ENCODE measurements around the gene LNX1.

LNX1 gene

DNA sequence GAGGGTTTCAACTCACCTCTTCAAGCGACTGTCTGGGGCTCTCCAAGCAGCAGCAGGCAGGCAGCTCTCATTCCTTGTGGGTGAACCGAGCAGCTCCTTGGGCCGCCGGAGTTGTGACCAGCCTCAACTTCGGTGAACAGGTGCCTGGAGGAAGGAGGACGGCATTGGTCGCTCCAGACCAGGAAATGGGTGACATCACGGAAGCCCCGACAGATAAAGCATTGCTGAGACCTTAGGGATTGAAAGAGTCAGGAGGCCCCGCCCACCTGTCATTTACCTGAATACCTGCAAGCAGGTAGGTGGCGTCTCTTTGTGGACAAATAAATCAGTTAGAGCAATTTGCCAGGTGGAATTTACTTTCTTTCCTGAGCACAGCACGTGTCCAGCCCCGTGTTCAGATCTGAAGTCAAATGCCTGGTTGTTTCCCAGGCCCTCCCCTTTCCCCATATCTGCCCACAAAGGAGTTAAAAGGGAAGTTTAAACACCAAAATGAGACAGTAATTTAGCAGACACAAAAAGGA, at the start of gene LNX1:
LNX1 (minus strand) TSS at position 115 of the 521 bp plus-strand sequence. CDS start 17,484 bp downstream, outside the sequence.
- no peak for DNase-seq

DNA sequence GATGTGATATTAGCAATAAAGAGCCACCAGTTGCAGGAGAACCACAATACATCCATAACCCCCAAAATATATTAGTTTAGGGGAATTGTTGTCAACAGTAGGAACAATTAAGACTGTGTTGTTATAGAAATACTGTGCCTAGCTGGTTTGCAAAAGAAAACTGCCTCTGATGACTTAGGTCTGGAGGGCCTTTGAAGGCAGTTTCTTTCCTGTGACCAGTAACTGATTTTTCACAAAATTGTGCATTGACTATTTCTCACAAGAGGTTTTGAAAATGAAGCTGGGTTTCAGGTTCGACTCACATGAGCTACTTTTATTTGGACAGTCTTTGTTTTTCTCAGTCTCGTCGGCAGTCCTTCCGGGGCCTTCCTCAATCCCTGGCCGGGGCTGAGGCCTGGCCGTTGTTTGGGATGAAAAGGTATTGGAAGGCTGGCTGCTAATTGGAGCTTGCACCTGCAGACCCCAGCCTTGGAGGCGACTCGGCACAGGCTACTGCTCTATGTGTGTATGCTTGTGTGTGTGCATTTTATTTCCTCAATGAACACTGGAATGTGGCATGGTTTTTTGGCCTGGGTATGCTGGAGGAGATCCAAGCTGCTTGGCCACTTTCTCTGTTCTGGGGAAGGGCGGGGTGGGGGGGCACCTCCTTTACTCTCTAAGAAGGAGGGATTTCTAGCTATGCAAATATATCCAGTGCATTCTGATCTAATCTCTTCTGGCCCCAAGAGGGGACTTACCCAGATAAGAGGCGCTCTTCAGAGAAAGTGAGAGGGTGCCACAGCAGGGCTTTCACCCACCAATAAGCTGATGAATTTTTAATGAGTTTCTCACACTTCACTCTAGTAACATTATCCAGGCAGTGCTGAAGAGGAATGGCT, 49.5 kb upstream of the LNX1 start:
- DNase-seq: no peak

DNA sequence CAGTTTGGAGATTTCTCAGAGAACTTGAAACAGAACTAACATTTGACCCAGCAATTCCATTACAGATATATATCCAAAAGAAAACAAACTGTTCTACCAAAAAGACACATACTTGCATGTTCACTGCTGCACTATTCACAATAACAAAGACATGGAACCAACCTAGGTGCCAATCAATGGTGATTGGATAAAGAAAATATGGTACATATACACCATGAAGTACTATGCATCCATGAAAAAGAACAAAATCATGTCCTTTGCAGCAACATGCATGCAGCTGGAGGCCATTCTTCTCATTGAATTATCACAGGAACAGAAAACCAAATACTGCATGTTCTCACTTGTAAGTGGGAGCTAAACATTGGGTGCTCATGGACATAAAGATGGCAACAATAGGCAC, 47.6 kb upstream of the LNX1 start:
- DNase-seq: no peak

DNA sequence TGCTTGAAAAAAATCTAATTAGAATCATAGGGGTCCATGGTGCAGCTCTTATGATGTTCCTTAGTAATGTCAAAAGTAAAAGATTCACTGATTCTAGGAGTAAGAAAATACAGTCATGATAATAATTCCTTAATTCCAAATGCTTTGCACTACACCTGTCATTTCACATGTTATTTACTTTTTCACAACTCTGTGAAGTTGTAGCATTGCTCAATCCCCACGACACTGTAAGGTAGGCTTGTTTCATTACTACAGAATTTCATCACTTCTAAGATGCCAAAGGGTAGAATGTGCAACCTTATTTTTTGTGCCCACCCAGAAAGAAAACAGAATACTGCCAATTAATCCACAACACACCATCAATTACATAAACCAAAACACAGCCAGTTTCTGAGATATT, 46.1 kb upstream of the LNX1 start:
- no peak for DNase-seq

DNA sequence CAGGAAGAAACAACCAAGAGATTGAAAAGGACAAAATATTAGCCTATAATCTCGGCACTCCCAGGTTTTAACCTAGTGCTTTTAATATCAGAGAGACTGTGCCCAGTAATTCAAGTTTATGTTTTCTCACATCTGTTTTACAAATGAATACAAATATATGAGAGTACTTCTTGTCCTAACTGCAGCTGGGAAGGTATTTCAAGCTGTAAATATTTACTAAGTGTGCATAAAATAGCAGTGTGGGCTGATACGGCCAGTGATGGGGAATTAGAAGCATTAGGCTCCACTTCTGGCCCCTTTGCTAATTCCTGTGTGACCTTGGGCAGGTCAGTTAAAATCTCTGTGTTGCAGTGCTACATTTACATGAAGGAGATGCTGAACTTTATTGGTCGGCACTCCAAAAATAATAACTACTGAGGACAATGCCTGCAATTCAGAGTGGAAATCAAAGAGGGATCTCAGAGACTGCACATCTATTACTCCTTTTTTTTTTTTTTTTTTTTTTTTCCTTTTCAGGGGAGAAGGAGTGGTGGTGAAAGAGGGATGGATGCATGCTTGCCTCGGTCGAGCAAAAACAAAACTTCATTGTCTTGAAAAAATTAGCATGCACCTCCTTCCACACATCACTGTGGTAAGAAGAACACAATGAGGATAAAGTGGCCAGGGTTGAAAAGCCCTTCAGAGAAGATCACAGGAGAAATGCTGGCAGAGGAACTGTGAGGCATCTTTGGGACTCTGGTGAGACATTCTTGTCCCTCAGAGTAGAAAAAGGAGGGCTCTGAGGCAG, 44.6 kb upstream of the LNX1 start:
- no peak for DNase-seq

DNA sequence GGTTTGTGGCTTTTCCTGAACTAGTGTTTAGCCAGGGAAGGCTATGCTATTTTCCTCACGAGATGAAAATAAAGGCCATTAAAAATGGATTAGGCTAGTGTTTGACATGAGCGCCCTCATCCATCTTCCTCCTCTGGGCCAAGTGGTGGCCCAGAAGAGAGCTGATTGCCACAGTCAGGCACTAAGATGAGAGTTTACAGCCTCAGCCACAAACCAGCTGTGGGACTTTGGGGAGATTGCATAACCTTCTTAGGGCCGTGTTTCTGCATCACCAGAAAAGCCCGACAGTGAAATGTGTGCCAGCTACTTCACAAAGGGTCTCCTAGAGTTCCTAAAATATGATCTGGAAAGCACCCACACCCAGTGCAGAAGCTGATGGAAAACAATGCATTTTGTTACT, 42.3 kb upstream of the LNX1 start:
- no peak for DNase-seq

DNA sequence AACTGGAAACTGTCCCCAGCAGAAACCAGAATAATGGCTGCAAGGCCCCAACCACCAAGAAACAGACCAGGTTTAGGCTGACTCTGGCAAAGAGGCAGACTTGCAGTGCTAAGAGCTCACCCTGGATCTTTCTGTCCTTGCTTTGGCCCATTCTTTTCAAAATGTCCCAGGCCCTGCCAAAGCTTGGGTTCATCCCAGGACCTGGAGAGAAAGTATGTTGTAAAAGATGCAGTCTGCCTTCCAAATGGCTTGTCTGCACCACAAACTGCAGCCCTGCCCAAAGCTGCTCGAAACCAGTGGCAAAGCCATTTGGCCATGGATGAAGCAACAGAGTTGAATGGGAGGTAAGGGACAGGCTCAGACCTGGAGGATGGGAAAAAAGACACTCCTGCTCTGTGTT, 38.0 kb upstream of the LNX1 start:
- DNase-seq: no peak

DNA sequence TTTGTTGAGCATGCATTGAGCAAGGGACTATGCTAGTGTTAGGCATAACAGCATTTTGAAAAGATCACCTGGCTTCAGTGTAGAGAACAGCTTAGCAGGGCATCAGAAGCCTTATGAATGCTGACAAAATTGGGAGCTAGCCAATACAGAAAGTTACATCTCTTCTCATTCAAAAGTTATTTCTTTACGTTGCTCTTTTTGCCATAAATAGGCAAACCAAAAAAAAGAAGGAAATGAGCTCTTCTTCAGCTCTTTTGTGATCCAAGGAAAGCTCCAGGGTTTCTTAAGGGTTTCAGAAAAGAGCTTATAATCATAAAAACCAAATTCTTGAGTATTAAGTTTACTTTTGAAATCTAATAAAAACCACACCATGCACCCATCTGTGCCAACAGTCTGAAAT, 35.2 kb upstream of the LNX1 start:
- no peak for DNase-seq

DNA sequence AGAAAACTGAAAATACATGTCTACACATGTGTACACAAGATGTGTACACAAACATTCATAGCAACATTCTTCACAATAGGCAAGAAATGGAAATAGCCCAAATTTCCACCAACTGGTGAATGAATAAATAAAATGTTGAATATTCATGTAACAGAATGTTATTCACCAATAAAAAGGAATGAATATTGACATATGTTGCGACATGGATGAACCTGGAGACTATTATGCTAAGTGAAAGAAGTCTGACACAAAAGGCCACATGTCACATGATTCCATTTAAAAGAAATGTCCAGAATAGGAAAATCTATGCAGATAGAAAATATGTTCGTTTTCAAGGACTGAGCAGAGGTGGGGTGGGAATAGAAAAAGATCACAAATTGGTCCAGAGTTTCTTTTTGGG, 34.6 kb upstream of the LNX1 start:
- no peak for DNase-seq

DNA sequence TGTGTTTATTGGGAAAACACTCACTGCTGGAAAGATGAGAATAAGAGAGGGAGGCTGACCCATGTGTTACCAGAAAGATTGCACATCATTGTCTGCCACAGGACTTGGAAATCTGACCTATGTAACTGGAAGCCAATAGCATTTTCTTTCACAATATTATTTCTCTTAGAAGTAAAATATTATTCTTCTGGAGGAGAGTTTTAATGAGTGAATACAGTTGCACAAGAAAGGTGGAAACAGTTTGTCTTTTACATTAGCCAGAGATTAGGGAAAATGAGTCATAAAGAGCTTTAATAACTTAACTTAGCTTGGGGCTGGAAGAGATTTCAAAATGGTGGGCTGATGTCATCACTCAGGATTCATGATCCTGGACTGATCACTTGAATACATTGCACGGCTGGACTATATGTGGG, 31.5 kb upstream of the LNX1 start:
- DNase-seq: no peak

DNA sequence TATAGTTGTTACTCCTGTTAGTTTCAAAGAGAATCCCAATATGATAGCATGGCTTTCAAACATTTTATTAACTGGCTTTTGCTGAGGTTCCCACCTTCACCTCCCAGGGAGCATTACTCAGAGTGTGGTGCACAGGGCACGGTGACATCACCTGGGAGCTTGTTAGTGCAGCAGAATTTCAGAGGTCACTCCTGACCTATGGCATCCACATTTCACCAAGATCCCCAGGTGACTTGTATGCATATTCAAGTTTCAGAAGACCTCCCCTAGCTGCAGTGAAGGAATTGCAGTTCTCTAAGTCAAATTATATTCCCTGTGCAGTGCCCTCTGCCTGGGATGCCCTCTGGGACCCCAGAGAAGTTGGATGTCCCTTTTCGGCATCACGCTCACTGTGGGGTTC, 29.7 kb upstream of the LNX1 start:
- DNase-seq: no peak

DNA sequence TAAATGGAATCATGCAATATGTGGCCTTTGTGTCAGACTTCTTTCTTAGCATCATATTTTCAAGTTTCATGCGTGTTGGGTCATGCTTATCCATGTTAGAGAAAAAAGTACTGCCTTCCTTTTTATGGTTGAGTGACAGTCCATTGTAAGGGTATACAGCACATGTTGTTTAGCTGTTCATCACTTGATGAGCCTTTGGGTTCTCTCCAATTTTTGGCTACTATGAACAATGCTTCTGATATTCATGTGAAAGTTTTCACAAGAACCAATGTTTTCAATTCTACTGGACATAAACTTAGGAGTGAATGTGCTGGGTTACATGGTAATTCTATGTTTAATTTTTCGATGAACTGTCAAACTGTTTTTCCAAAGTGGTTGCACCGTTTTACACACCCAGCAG, 28.1 kb upstream of the LNX1 start:
- no peak for DNase-seq

DNA sequence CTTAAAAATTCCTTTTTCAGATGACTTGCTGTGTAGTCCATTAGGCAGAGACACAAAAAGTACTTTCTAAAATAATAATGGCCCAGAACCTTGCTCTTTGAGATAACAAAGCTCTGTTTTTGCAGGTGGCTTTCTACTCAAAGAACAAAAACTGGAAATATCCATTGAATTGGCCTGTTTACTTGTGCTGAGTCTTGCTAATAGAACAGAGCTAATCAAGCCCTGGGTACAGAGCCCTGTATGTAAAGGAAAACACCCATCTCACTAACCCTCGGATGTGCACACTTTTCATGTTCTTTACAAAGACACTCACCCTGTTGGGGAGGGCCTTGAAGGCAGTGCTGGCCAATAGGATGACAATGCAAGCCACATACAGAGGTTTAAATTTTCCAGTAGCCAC, 27.0 kb upstream of the LNX1 start:
- DNase-seq: no peak

DNA sequence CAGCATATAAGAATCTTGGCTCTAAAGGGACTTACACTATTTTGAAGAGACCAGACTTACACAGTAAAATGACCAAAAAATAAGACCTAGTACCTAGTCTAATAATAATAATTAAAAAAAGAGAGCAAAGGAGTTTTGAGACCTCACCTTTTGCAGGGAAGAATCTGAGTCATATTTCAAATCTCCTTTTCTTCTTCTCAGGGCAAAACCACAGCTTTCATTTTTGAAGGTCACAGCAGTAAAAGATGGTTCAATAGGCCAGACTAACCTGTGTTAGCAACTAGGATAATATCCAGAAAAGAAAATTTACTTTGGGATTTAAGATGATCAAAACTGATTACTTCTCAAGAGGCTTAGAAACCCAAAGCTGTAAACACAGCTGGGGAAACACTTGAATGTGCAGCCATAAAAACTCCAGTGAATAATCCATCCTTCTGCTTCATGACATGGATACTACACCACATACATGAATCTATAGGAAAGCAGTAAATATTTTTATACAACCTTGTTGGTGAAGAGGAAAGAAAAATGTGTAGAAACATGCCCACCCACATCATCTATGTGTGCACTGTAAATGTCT, 25.9 kb upstream of the LNX1 start:
- no peak for DNase-seq

DNA sequence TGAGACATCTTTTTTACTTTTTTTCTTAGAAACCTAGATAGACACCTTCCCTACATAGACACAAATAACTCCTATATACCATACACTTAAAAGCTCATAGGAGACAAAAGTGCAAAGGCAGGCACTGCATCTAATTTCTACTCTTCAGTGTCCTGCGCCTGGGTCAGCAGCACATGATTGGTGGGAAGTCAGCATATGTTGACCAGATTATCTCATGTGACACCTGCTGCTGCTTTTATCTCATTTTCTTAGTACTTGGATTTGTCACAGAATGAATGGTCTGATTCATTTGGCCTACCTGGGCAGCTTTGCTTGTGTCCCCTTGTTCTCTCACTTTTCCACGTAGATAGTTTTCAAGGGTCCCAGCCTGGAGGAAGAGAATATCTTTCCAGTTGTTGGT, 24.9 kb upstream of the LNX1 start:
- no peak for DNase-seq

DNA sequence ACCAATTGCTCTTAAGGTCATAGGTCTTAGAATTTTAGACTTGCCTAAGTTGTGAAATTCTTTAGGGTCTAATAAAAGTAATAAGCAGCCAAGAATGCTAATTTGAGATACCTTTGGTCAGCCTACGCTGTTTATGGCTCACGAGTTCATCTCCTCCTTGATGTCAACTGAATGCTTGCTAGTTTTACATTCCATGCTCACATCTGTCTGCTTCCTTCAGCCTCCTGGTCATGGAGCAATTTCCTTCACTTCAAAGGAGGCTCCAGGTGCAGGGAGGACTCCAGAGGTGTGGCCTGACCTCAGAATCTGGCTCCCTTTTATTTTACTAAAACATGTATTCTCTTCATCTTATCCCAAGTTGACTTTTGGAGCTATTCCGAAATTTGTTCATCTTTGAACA, 23.3 kb upstream of the LNX1 start:
- DNase-seq: no peak

DNA sequence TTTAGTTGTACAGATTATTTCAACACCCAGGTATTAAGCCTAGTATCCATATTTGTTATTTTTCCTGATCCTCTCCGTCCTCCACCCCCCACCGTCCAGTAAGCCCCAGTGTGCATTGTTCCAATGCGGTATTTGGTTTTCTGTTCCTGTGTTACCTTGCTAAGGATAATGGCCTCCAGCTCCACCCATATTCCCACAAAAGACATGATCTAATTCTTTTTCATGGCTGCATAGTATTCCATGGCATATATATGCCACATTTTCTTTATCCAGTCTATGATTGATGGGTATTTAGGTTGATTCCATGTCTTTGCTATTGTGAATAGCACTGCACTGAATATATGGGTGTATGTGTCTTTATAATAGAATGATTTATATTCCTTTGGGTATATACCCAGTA, 22.1 kb upstream of the LNX1 start:
- DNase-seq: no peak

DNA sequence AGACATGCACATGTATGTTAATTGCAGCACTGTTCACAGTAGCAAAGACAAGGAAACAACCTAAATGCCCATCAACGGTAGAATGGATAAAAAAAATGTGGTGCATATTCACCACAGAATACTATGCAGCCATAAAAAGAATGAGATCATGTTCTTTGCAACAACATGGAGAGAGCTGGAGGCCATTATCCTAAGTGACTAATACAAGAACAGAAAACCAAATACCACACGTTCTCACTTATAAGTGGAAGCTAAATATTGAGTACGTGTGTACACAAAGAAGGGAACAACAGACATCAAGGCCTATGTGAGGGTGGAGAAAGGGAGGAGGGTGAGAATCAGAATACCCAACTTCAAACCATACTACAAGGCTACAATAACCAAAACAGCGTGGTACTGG, 17.4 kb upstream of the LNX1 start:
- no peak for DNase-seq

DNA sequence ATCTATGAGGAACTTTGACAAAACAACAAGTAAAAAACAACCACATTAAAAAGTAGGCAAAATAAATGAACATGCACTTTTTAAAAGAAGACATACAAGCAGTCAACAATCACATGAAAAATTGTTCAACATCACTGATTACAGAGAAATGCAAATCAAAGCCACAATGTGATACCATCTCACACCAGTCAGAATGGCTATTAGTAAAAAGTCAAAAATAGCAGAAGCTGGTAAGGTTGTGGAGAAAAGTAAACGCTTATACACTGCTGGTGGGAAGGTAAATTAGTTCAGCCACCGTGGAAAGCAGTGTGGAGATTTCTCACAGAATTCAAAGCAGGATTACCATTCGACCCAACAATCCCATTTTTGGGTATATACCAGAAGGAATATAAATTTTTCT, 17.0 kb upstream of the LNX1 start:
- no peak for DNase-seq

DNA sequence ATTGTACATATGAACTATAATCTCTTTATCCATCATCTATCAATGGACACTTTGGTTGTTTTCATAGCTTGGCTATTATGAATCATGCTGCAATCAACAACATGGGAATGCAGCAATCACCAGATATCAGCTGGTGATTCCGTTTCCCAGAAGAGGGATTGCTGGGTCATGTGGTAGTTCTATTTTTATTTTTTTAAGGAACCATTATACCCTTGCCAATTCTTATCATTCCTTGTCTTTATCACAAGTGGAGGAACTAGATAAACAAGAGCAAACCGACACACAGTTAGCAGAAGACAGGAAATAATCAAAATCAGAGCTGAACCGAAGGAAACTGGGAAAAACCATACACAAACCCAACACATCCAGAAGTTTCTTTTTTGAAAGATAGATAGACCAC, 14.5 kb upstream of the LNX1 start:
- no peak for DNase-seq

DNA sequence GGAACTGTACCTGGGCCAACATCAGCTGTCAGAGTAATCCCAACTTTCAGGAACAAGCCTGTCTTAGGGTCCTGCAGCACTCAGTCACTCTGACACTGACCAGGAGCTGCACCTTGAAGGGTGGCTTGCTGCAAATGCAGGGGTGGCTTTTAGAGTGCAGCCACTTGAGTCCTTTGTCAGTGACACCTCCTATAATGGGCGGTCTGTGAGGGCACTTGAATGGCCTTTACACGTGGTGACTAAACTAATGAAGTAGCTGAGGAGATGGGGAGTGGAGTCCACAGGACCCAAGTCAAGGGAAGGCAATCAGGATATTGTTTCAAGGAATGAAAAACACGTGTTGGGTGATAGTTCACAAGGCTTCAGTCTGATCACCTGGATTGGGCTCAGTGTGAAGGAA, 11.1 kb upstream of the LNX1 start:
- DNase-seq: no peak

DNA sequence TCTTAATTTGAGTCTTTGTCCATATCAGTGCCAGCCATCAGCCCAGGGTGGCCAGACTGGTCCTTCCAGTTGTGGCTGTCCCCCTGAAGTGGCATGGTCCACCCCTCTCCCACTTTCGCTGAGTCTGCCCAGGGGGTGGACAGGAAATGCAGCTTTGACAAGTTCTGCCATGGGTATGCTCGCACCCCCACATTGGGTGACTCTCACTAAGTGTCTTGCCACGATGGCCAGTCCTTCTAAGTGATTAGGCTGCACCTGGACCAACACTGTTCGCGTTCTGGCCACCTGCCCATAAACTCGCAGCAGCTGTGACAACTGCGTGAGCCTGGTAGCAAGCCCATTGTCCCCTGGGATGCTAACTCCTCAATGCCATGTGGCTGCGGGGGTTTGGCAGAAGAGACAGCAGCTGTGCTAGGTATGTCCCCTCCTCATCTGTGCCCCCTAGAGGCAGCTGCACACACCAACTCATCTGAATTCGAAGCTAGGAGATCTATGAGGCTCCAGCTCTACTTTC, 10.0 kb upstream of the LNX1 start:
- DNase-seq: peak in 1 of 2 experiments; percentile 3

DNA sequence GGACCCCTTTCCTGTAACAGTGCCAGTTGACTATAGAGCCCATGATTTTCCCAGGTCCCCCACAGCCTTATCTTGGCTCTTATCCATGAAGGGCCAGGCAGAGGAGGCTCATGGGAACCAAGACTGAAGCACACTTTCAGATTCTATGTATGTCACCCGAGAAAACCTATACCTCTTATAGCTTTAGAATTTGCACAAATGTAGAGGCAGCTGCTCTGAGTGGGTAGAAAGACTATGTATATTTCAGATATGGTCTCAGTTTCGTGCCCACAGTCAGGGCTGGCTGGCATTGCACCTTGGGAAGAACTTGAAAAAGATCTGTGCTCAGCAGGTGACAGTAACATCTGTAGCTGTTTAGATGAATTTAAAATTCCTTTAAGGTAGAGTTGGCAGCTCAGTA, 8.3 kb upstream of the LNX1 start:
- no peak for DNase-seq

DNA sequence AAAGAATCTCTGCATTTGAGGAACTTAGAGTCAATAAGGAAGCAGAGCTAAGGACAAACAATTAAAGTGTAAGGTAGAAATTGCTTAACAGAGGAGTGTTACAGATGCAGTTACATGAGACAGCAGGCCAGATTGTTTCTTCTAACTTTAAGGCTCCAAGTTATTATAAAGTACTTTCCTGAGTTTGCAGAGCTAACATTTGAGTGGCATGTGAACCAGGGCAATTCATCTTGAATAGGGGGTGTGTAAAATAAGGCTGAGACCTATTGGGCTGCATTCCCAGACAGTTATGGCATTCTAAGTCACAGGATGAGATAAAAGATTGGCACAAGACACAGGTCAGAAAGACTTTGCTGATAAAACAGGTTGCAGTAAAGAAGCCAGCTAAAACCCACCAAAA, 7.6 kb upstream of the LNX1 start:
- DNase-seq: no peak
